ENCODE measurements around the gene RPTOR.

DNA sequence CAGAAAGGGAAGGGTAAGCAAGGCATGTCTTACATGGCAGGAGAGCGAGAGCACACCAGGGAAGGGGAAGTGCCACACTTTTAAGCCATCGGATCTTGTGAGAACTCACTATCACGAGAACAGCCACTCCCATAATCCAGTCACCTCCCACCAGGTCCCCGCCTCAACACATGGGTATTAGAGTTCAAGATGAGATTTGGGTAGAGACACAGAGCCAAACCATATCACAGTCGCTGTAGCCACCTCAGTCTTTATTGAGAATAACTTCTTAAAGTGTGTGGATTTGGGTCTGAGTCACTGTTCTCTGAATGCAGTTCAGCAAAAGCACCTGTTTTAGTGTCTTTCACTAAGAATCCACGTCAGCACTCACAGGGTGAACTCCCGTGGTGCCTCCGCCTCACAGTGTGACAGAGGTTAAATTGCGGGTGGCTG is 251.8 kb downstream of the RPTOR start:
- TF ChIP-seq MXI1 (IDR thresholded peaks at IDR 0.05; ENCODE audit: low read depth, low read length) (no peak), JUND (IDR thresholded peaks at IDR 0.05) (no peak), RAD21 (IDR thresholded peaks at IDR 0.05; ENCODE audit: low read length) (no peak)
- TF ChIP-seq, protein P1, sequence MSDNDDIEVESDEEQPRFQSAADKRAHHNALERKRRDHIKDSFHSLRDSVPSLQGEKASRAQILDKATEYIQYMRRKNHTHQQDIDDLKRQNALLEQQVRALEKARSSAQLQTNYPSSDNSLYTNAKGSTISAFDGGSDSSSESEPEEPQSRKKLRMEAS (IDR thresholded peaks at IDR 0.05; ENCODE audit: low read depth) = no peak
- TF ChIP-seq, protein P2, sequence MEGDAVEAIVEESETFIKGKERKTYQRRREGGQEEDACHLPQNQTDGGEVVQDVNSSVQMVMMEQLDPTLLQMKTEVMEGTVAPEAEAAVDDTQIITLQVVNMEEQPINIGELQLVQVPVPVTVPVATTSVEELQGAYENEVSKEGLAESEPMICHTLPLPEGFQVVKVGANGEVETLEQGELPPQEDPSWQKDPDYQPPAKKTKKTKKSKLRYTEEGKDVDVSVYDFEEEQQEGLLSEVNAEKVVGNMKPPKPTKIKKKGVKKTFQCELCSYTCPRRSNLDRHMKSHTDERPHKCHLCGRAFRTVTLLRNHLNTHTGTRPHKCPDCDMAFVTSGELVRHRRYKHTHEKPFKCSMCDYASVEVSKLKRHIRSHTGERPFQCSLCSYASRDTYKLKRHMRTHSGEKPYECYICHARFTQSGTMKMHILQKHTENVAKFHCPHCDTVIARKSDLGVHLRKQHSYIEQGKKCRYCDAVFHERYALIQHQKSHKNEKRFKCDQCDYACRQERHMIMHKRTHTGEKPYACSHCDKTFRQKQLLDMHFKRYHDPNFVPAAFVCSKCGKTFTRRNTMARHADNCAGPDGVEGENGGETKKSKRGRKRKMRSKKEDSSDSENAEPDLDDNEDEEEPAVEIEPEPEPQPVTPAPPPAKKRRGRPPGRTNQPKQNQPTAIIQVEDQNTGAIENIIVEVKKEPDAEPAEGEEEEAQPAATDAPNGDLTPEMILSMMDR (IDR thresholded peaks at IDR 0.05) = no peak
